GM19240 (cell line): ENCODE data around the gene OPA1.

Experiments
- DNase-seq: peaks from one replicate; pipeline ENCODE4 v3.0.0; 2011; ENCODE audit warnings: low spot score; ENCODE audit not compliant: insufficient read length

OPA1 gene

GRCh38 chr3:193704431-193704830 lies 111.4 kb downstream of the OPA1 start:
- DNase-seq: no peak

GRCh38 chr3:193708270-193708669 lies 115.3 kb downstream of the OPA1 start:
- no peak for DNase-seq

DNA sequence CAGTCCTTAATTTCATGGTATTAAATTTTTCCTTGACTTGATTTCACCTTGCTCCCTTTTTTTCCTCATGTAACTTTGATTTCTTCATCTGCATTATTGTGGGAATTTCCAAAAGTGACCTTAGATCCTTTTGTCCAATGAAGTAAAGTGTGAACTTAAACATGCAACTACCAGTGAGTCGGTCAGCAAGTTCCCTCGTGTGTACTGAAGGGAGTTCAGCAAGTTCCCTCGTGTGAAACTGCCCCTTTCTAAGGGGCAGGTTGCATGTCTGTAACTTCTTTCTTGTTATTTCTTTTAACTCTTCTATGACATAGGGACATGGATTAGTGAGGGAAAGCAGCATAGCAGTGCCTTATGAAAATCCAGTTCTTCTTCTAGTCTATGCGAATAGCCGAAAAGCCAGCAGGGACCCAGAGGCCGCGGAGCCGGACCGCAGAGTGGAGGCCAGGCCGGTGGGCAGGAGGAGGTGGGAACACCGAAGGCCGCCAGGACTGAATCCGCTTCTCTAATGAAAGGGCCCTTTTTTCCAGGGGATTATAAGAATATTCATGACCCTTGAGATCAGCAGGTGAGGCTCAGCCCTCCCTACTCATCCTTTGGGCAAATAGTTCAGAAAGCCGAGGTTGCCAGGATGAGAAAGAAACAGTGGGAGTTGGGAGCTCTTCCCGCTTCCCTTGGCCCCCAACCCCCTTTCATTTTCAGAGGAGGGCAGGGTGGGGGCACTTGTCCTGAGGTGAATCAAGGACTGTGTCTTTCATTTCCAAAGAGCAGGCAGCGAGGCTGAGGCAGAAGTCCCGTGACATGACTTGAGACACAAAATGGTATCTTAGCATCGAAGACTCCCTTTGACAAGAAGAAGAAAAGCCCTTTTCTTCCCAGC lies 117.5 kb downstream of the OPA1 start:
- no peak for DNase-seq

GRCh38 chr3:193711166-193711485 lies 118.1 kb downstream of the OPA1 start:
- no peak for DNase-seq

- DNase-seq: no peak
These were observed 118.5 kb downstream of the OPA1 start for GRCh38 chr3:193711523-193711963.

- DNase-seq: no peak
These were observed 119.1 kb downstream of the OPA1 start for GRCh38 chr3:193711964-193712598.

- no peak for DNase-seq
These were observed 119.9 kb downstream of the OPA1 start for GRCh38 chr3:193712938-193713337.

DNA sequence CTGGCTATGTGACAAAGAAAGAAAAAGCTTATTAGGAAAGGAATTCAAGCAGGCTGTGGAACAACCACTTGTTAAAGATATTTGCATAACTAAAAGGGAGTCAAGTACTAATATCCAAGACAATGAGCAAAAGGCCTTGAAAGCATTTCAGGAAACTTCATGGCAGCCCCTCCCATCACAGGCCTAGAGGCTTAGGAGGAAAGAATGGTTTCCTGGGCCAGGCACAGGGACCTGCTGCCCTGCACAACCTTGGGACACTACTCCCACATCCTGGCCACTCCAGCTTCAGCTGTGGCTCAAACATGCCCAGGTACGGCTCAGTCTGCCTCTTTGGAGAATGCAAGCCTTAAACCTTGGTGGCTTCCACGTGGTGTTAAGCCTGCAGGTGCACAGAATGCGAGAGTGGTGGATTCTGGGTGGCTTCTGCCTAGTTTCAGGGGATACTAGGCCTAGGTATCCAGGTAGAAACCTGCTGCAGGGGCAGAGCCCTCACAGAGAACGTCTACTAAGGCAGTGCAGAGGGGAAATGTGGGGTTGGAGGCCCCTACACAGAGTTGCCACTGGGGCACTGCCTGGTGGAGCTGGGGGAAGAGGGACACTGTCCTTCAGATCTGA lies 121.6 kb downstream of the OPA1 start:
- no peak for DNase-seq

DNA sequence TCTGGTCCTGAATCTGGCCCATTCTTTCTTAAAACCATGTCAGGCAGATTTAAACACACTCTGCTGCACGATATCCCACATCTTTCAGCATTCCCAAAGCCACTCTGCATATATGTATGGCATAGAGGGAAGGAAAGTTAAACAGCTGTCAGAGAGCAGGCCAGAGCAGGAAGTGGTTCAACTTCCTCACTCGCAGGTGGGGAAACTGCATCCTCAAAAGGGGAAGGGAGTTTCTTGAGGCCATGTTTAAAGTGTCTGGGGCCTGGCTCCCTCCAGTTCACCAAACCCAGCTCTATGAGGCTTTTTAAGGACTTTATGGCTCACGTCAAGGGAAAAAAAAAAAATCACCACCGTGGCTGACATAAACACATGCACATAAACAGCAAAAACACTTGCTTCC lies 123.1 kb downstream of the OPA1 start:
- no peak for DNase-seq

GRCh38 chr3:193719735-193720134 lies 126.7 kb downstream of the OPA1 start:
- no peak for DNase-seq

DNA sequence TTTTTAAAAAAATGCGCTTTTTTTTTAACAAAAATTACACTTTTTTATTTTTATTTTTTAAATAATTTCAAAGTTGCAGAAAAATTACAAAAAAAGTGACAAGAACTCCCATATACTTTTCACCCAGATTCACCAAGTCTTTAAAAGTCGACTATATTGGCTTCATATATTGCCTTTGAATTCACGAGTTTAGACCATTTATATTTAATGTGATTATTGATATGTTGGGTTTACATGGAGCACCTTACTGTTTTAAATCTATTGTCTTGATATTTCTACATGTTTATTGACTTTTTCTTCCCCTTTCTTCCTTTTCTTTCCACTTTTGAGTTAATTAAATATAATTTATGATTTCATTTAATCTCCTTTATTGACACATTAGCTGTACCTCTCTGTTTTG lies 127.2 kb downstream of the OPA1 start:
- DNase-seq: no peak

DNA sequence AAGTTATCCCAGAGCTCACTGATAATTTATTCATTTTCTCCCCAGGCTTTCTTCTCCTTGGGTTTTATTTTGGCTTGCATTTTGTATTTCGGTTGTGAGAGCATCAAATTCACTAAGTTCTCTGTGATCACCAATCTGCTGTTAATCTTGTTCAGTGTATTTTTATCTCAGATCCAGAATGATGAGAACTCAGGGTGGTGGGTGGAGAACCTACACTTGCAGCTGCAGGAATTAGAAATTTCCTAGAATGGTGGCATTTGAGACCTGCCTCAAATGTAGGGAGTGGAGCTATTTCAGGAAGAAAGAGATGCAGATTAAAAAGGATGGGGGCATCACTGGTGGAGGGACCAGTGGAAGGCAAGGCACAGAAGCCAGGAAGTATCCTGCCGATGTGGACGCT lies 129.6 kb downstream of the OPA1 start:
- no peak for DNase-seq

GRCh38 chr3:193727089-193727488 lies 134.1 kb downstream of the OPA1 start:
- DNase-seq: no peak

GRCh38 chr3:193728429-193729087 lies 135.6 kb downstream of the OPA1 start:
- DNase-seq: no peak

DNA sequence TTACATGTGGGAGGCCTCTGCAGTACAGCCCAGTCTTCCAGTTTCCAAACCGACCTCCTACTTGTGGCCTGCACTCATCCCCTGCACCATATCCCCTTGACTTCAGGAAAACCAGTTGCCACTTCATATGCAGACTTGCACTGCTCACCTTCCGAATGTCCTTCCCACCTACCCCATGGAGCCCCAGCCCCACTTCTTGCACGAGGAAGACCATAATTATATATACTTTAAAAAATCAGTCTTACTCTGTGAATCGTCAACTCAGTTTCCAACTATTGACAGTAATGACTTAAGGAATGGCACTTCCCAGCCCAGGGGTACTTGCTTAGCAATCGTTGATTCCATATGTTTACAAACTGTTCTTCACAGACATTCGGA lies 136.1 kb downstream of the OPA1 start:
- no peak for DNase-seq

- DNase-seq: no peak
These were observed 136.6 kb downstream of the OPA1 start for GRCh38 chr3:193729601-193730000.

GRCh38 chr3:193730511-193730910 lies 137.5 kb downstream of the OPA1 start:
- no peak for DNase-seq

GRCh38 chr3:193730976-193731375 lies 138.0 kb downstream of the OPA1 start:
- no peak for DNase-seq

- DNase-seq: no peak
These were observed 138.6 kb downstream of the OPA1 start for GRCh38 chr3:193731656-193732055.

DNA sequence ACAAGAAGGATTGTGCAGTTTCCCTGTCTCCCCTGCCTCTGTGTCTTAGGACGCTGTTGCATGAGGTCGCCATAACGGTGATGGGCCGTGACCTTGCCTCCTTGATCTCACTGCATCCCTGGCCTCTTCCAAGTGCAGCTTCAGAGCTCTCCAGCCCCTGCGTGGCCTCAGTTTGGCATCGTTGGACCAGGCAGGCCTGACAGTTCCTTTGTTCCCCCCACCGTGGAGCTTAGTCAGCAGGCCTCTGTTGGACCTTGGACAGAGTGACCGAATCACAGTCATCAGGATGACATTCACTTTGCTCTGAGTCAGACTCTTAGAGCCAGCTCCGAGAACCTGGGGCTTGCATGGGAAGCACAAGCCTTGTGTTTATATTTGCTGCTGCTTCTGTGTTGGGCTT lies 139.4 kb downstream of the OPA1 start:
- DNase-seq: no peak

- DNase-seq: no peak
These were observed 139.8 kb downstream of the OPA1 start for GRCh38 chr3:193732827-193733226.

GRCh38 chr3:193734737-193735366 lies 141.8 kb downstream of the OPA1 start:
- no peak for DNase-seq
